Lower lobe of right lung (tissue), 2 donors: Measurements from ENCODE around the gene RNASET2. TPM values are rescaled to one million over a fixed set of nuclear protein-coding genes. Genes with fewer than 3 reads are reported as not detected.

Experiments used
- ATAC-seq, 2 donors: fragments of 200-7000 bp; cut with Tn5 transposase; one replicate each; pipeline ENCODE4 v1.9.1; 2020 to 2022; ENCODE audit warnings: mild to moderate bottlenecking in 2 of 2, moderate library complexity in 2 of 2
- DNase-seq: peaks from one replicate; pipeline ENCODE4 v3.0.0-alpha.2; 2020
- H3K27ac ChIP-seq: fragments of 200-600 bp; one replicate; pipeline ENCODE4 v1.8.0; 2022
- H3K27me3 ChIP-seq: fragments of 200-600 bp; one replicate; pipeline ENCODE4 v1.8.0; 2022; ENCODE audit warnings: low read depth
- H3K36me3 ChIP-seq: fragments of 200-600 bp; one replicate; pipeline ENCODE4 v1.8.0; 2022; ENCODE audit warnings: mild to moderate bottlenecking
- H3K4me1 ChIP-seq: fragments of 200-600 bp; one replicate; pipeline ENCODE4 v1.8.0; 2022
- H3K4me3 ChIP-seq: fragments of 200-600 bp; one replicate; pipeline ENCODE4 v1.8.0; 2022; ENCODE audit warnings: mild to moderate bottlenecking
- H3K9me3 ChIP-seq: fragments of 200-600 bp; one replicate; pipeline ENCODE4 v1.8.0; 2022
- intact Hi-C: fragments of 100-400 bp; cut with DNase I; formaldehyde crosslinking; loops from one replicate; pipeline ENCODE4 v1.11.0; 2022
- total RNA-seq: library from RNA; stranded (reverse); fragmentation: NEBNext Ultra II Directional; extraction: Animal tissue kit (Norgen Biotek cat#: 25700); gene quantifications from one replicate; pipeline ENCODE4 v1.2.1, GENCODE V29; 2021
- TF ChIP-seq, protein P1 (sequence below): fragments of 200-600 bp; IDR thresholded peaks from one replicate; pipeline ENCODE4 v1.8.0; 2022; ENCODE audit warnings: antibody characterized with exemption, mild to moderate bottlenecking
- donor health status: DM: no; HTN: yes; CAD: no; lungs with severe emphysema.

RNASET2 gene
- total RNA-seq, 1 donor from 2014 or later: 103 TPM

- H3K4me3 ChIP-seq: no peak overlapping the region
- DNase-seq (no peak), ATAC-seq (no peak)
- H3K36me3 ChIP-seq: no peaks in the 10 kb centered on the region
- H3K4me1 ChIP-seq: no peaks in the 10 kb centered on the region
- no peaks in the 10 kb centered on the region for H3K27me3 ChIP-seq
- TF ChIP-seq, protein P1, sequence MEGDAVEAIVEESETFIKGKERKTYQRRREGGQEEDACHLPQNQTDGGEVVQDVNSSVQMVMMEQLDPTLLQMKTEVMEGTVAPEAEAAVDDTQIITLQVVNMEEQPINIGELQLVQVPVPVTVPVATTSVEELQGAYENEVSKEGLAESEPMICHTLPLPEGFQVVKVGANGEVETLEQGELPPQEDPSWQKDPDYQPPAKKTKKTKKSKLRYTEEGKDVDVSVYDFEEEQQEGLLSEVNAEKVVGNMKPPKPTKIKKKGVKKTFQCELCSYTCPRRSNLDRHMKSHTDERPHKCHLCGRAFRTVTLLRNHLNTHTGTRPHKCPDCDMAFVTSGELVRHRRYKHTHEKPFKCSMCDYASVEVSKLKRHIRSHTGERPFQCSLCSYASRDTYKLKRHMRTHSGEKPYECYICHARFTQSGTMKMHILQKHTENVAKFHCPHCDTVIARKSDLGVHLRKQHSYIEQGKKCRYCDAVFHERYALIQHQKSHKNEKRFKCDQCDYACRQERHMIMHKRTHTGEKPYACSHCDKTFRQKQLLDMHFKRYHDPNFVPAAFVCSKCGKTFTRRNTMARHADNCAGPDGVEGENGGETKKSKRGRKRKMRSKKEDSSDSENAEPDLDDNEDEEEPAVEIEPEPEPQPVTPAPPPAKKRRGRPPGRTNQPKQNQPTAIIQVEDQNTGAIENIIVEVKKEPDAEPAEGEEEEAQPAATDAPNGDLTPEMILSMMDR: no peak
- no peak overlapping the region for H3K27ac ChIP-seq
- intact Hi-C loops: no loop called here
- no peaks in the 10 kb centered on the region for H3K9me3 ChIP-seq
Observed at GRCh38 chr6:166977621-166978525, 21.5 kb upstream of the RNASET2 start.

DNA sequence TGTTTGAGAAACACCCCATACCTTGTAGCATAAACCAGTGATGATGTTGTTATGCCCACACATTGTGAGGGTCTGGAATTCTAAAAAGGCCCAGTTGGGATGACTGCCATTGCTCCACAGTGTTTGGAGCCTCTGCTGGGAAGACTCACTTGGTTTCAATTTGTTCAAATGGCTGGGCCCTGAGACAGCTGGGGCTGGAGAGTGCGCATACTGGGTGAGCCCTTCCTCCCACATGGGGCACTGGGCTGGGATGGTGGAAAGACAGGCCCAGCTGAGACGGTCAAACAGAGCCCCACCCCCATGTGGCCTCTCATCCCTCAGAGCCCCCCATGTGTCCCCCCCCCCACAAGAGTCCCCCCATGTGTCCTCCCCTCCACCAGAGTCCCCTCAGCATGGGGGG is 20.3 kb upstream of the RNASET2 start:
- Histone ChIP-seq H3K36me3 (no peaks in the 10 kb centered on the region), H3K27ac (no peak overlapping the region), H3K9me3 (no peaks in the 10 kb centered on the region), H3K4me3 (no peak overlapping the region), H3K27me3 (no peaks in the 10 kb centered on the region), H3K4me1 (no peaks in the 10 kb centered on the region)
- TF ChIP-seq, protein P1: no peak
- DNase-seq (no peak), ATAC-seq (no peak)
- intact Hi-C loops: no loop called here

DNA sequence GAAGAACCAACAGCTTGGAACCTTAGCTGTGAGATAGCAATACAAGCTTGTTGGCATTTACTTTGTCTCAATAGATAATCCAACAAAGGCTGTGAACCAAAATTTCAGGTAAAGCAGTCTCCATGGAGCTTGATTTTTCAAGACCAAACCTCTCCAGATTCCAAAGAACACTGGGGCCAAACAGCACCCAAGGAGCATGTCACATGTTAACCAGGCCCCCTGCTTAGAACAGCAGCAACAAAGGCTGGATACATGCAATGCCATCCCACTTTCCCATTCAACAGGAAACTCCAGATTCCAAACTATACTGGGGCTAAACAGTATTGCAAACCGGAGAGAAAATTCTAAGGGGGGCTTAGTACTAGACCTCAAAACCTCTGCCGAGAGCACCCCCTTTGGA is 15.8 kb upstream of the RNASET2 start:
- ATAC-seq (no peak), DNase-seq (no peak)
- Histone ChIP-seq H3K4me1 (no peaks in the 10 kb centered on the region), H3K27me3 (no peaks in the 10 kb centered on the region), H3K36me3 (no peaks in the 10 kb centered on the region), H3K27ac (no peak overlapping the region), H3K9me3 (no peaks in the 10 kb centered on the region), H3K4me3 (no peak overlapping the region)
- intact Hi-C loops: no loop called here
- TF ChIP-seq, protein P1: no peak

DNA sequence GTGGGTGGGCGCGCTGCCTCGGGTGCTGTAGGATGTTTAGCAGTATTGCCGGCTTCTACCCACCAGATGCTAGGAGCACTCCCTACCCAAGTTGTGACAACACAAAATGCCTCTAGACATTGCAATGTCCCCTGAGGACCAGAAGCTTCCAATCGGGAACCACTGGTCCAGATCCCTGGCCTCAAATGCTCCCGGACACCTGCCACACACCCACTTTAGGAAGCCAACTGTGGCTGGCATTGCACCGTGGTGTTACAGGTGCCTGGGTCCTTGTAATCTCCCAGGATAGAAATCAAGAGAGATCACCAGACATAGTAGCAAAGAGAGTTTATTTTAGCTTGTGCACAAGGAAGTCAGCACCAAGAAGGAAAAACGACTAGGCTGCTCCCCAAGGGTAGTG is 14.9 kb upstream of the RNASET2 start:
- intact Hi-C loops: no loop called here
- no peak for DNase-seq
- no peak overlapping the region for H3K4me3 ChIP-seq
- ATAC-seq: no peak
- no peak overlapping the region for H3K27ac ChIP-seq
- TF ChIP-seq, protein P1: no peak
- no peaks in the 10 kb centered on the region for H3K27me3 ChIP-seq
- no peaks in the 10 kb centered on the region for H3K9me3 ChIP-seq
- H3K36me3 ChIP-seq: no peaks in the 10 kb centered on the region
- no peaks in the 10 kb centered on the region for H3K4me1 ChIP-seq

DNA sequence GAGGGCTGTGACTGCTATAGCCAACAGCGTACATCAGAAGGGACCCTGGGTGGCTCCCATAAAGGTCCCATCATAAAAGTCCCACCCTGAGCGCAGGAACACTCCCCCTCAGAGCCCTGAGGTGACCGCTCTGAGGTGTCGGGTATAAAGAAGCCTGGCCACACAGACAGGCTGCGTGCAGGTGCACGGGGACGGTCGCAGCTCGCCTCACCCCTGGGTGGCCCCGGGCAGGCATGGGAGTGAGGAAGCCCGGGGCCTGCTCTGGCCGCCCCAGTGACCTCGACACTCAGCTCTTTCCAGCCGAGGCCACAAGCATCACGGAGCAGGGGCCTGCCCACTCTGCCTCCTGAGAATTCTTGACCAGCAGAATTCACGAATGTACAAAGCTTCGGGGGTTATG is 14.4 kb upstream of the RNASET2 start:
- Histone ChIP-seq H3K27me3 (no peaks in the 10 kb centered on the region), H3K4me1 (no peaks in the 10 kb centered on the region), H3K4me3 (no peak overlapping the region), H3K36me3 (no peaks in the 10 kb centered on the region), H3K27ac (no peak overlapping the region), H3K9me3 (no peaks in the 10 kb centered on the region)
- intact Hi-C loops: no loop called here
- no peak for DNase-seq
- TF ChIP-seq, protein P1: no peak
- no peak for ATAC-seq
